ENCODE measurements around the gene ATG16L2. TPM values are rescaled to one million over a fixed set of nuclear protein-coding genes. Genes with fewer than 3 reads are reported as not detected.

The ATG16L2 gene
- total RNA-seq, 1 experiment from 2014 or later: 16.2 TPM

GRCh38 chr11:72824020-72824419, 9.8 kb downstream of the ATG16L2 start:
- H3K4me2 ChIP-seq (ENCODE audit: low read length): no peak overlapping the region
- TF ChIP-seq EZH2 (IDR thresholded peaks at IDR 0.05; ENCODE audit: low read length, unreplicated experiment) (no peak), CTCF (conservative IDR thresholded peaks at IDR 0.05; ENCODE audit: low read depth, low read length) (no peak), EZH2phosphoT487 (IDR thresholded peaks at IDR 0.05; ENCODE audit: borderline replicate concordance, low read length) (no peak)
- no peaks in the 10 kb centered on the region for H3K36me3 ChIP-seq (ENCODE audit: low read depth, low read length)
- BruUV-seq (replicated peaks): no TSS peak
- H4K20me1 ChIP-seq (ENCODE audit: low read length): no peaks in the 10 kb centered on the region
- POLR2A ChIA-PET (ENCODE audit: unreplicated experiment): no interaction called here
- no peaks in the 10 kb centered on the region for H3K79me2 ChIP-seq (ENCODE audit: low read length)
- CTCF ChIA-PET: no interaction called here
- intact Hi-C loops (cut with micrococcal nuclease): loop anchor here (2.0 kb wide), 1 partner anchor 413 kb away; no protein-coding TSS in a partner anchor
- H2AFZ ChIP-seq (ENCODE audit: low read length): no peak overlapping the region
- peaks cover 11% of the 10 kb centered on the region for H3K4me1 ChIP-seq (ENCODE audit: insufficient read depth, low read length)
- H3K4me3 ChIP-seq (ENCODE audit: low read length): no peak overlapping the region
- no peaks in the 10 kb centered on the region for H3K9me2 ChIP-seq (replicated peaks; ENCODE audit: low read length)
- no peak for ATAC-seq
- H3K27me3 ChIP-seq (ENCODE audit: low read length): no peaks in the 10 kb centered on the region
- no peak overlapping the region for H3K9ac ChIP-seq (ENCODE audit: low read length)
- no peak overlapping the region for H3K27ac ChIP-seq (ENCODE audit: low read length)
- DNase-seq: no peak
- H3F3A ChIP-seq (ENCODE audit: low read length, unreplicated experiment): no peaks in the 10 kb centered on the region
- H3K9me3 ChIP-seq (ENCODE audit: low read length): no peaks in the 10 kb centered on the region

- no peak overlapping the region for H3K9ac ChIP-seq (ENCODE audit: low read length)
- no peaks in the 10 kb centered on the region for H3K9me3 ChIP-seq (ENCODE audit: low read length)
- ChIA-PET POLR2A (ENCODE audit: unreplicated experiment) (no interaction called here), CTCF (no interaction called here)
- no peak for DNase-seq
- no peaks in the 10 kb centered on the region for H3F3A ChIP-seq (ENCODE audit: low read length, unreplicated experiment)
- H3K27me3 ChIP-seq (ENCODE audit: low read length): no peaks in the 10 kb centered on the region
- H3K4me1 ChIP-seq (ENCODE audit: insufficient read depth, low read length): peaks cover 11% of the 10 kb centered on the region
- BruUV-seq (replicated peaks): no TSS peak
- H3K4me3 ChIP-seq (ENCODE audit: low read length): no peak overlapping the region
- no peaks in the 10 kb centered on the region for H3K36me3 ChIP-seq (ENCODE audit: low read depth, low read length)
- H4K20me1 ChIP-seq (ENCODE audit: low read length): no peaks in the 10 kb centered on the region
- TF ChIP-seq EZH2phosphoT487 (IDR thresholded peaks at IDR 0.05; ENCODE audit: borderline replicate concordance, low read length) (no peak), CTCF (conservative IDR thresholded peaks at IDR 0.05; ENCODE audit: low read depth, low read length) (no peak), EZH2 (IDR thresholded peaks at IDR 0.05; ENCODE audit: low read length, unreplicated experiment) (no peak)
- intact Hi-C loops (cut with micrococcal nuclease): loop anchor here (2.0 kb wide), 1 partner anchor 412 kb away; no protein-coding TSS in a partner anchor
- H3K9me2 ChIP-seq (replicated peaks; ENCODE audit: low read length): no peaks in the 10 kb centered on the region
- H3K27ac ChIP-seq (ENCODE audit: low read length): no peak overlapping the region
- ATAC-seq: no peak
- H2AFZ ChIP-seq (ENCODE audit: low read length): no peak overlapping the region
- H3K79me2 ChIP-seq (ENCODE audit: low read length): no peaks in the 10 kb centered on the region
- no peak overlapping the region for H3K4me2 ChIP-seq (ENCODE audit: low read length)
These were observed 10.7 kb downstream of the ATG16L2 start for GRCh38 chr11:72824811-72825505.

- no peak overlapping the region for H3K4me2 ChIP-seq (ENCODE audit: low read length)
- no peaks in the 10 kb centered on the region for H3K9me2 ChIP-seq (replicated peaks; ENCODE audit: low read length)
- H3K79me2 ChIP-seq (ENCODE audit: low read length): no peaks in the 10 kb centered on the region
- TF ChIP-seq EZH2 (IDR thresholded peaks at IDR 0.05; ENCODE audit: low read length, unreplicated experiment) (no peak), CTCF (conservative IDR thresholded peaks at IDR 0.05; ENCODE audit: low read depth, low read length) (no peak), EZH2phosphoT487 (IDR thresholded peaks at IDR 0.05; ENCODE audit: borderline replicate concordance, low read length) (no peak)
- ChIA-PET CTCF (no interaction called here), POLR2A (ENCODE audit: unreplicated experiment) (no interaction called here)
- ATAC-seq: no peak
- no peaks in the 10 kb centered on the region for H3K9me3 ChIP-seq (ENCODE audit: low read length)
- peaks cover 11% of the 10 kb centered on the region for H3K4me1 ChIP-seq (ENCODE audit: insufficient read depth, low read length)
- H3K27me3 ChIP-seq (ENCODE audit: low read length): no peaks in the 10 kb centered on the region
- H2AFZ ChIP-seq (ENCODE audit: low read length): no peak overlapping the region
- intact Hi-C loops (cut with micrococcal nuclease): loop anchor here (2.0 kb wide), 1 partner anchor 411 kb away; no protein-coding TSS in a partner anchor
- H3K4me3 ChIP-seq (ENCODE audit: low read length): no peak overlapping the region
- H3K27ac ChIP-seq (ENCODE audit: low read length): no peak overlapping the region
- peak; percentile 1 for DNase-seq
- BruUV-seq (replicated peaks): no TSS peak
- H3K9ac ChIP-seq (ENCODE audit: low read length): no peak overlapping the region
- no peaks in the 10 kb centered on the region for H3K36me3 ChIP-seq (ENCODE audit: low read depth, low read length)
- H3F3A ChIP-seq (ENCODE audit: low read length, unreplicated experiment): no peaks in the 10 kb centered on the region
- H4K20me1 ChIP-seq (ENCODE audit: low read length): no peaks in the 10 kb centered on the region
These were observed 11.4 kb downstream of the ATG16L2 start for GRCh38 chr11:72825661-72826060.
